ENCODE results near the gene POMT2. TPM values are rescaled to one million over a fixed set of nuclear protein-coding genes. Genes with fewer than 3 reads are reported as not detected.

POMT2 gene
- polyA plus RNA-seq, 1 of the 3 experiments (the other 2 are of a cell fraction), result 19.9 TPM

- peaks cover 2 to 4% of the 10 kb centered on the region in 2 experiments; a peak in 2 of 4 replicates for H3K4me1 ChIP-seq (ENCODE audit: control insufficient read depth in 1 of 2, insufficient read depth in 2 of 2, low read depth in 1 of 2, low read length in 1 of 2)
- no peaks in the 10 kb centered on the region for H3K9me2 ChIP-seq
- no peak overlapping the region for H3K4me2 ChIP-seq
- no peak overlapping the region for H3K4me3 ChIP-seq (ENCODE audit: low read depth in 2 of 2, low read length in 1 of 2)
- TF ChIP-seq EZH2phosphoT487 (IDR thresholded peaks at IDR 0.05; ENCODE audit: borderline replicate concordance, low read depth) (no peak), POLR2AphosphoS5 (IDR thresholded peaks at IDR 0.05; ENCODE audit: low read depth, low read length) (no peak), RAD21 (IDR thresholded peaks at IDR 0.05; ENCODE audit: low read length) (no peak)
- H3K9me3 ChIP-seq, result no peaks in the 10 kb centered on the region
- H3K9ac ChIP-seq, result no peak overlapping the region
- DNase-seq, result no peak
- no peaks in the 10 kb centered on the region for H4K20me1 ChIP-seq (ENCODE audit: insufficient read depth)
- no peaks in the 10 kb centered on the region for H3K27me3 ChIP-seq (ENCODE audit: insufficient read depth)
- 87% methylated on average over 1 of the region's 1 CpG for WGBS (ENCODE audit: low lambda C conversion rate)
- no peaks in the 10 kb centered on the region for H3K36me3 ChIP-seq (replicated peaks in 1 of 2; ENCODE audit: control insufficient read depth in 1 of 2, insufficient read depth in 2 of 2, low read length in 1 of 2)
- no peak overlapping the region for H3K27ac ChIP-seq (ENCODE audit: low read depth in 2 of 2, low read length in 1 of 2)
- H3K79me2 ChIP-seq (ENCODE audit: insufficient read depth), result peaks cover 21% of the 10 kb centered on the region; the same call in 1 of the 2 replicates
- no peaks in the 10 kb centered on the region for H3F3A ChIP-seq (replicated peaks; ENCODE audit: insufficient read depth)
- ChIA-PET POLR2A (no interaction called here), CTCF (interaction anchor here (0.7 kb wide), 1 partner anchor 1392 kb away, joined by 3 read pairs; no protein-coding TSS in a partner anchor)
- H2AFZ ChIP-seq (ENCODE audit: low read depth), result no peak overlapping the region
These were observed 48.6 kb upstream of the POMT2 start for GRCh38 chr14:77369285-77369684.

- Histone ChIP-seq H3F3A (replicated peaks; ENCODE audit: insufficient read depth) (no peaks in the 10 kb centered on the region), H3K4me2 (no peak overlapping the region), H4K20me1 (ENCODE audit: insufficient read depth) (no peaks in the 10 kb centered on the region), H3K4me3 (ENCODE audit: low read depth in 2 of 2, low read length in 1 of 2) (no peak overlapping the region), H3K9me3 (no peaks in the 10 kb centered on the region), H3K4me1 (ENCODE audit: control insufficient read depth in 1 of 2, insufficient read depth in 2 of 2, low read depth in 1 of 2, low read length in 1 of 2) (no peaks in the 10 kb centered on the region), H3K79me2 (ENCODE audit: insufficient read depth) (no peaks in the 10 kb centered on the region), H3K27ac (ENCODE audit: low read depth in 2 of 2, low read length in 1 of 2) (no peak overlapping the region), H3K27me3 (ENCODE audit: insufficient read depth) (no peaks in the 10 kb centered on the region), H3K9me2 (no peaks in the 10 kb centered on the region), H3K9ac (no peak overlapping the region), H3K36me3 (replicated peaks in 1 of 2; ENCODE audit: control insufficient read depth in 1 of 2, insufficient read depth in 2 of 2, low read length in 1 of 2) (no peaks in the 10 kb centered on the region), H2AFZ (ENCODE audit: low read depth) (no peak overlapping the region)
- 91% methylated on average over 3 of the region's 3 CpGs for WGBS (ENCODE audit: low lambda C conversion rate)
- POLR2A ChIA-PET, result no interaction called here
- CTCF ChIA-PET, result no interaction called here
- DNase-seq, result no peak
- TF ChIP-seq FOXJ3 (CRISPR knock-in tag; IDR thresholded peaks at IDR 0.05) (no peak), USF2 (IDR thresholded peaks at IDR 0.05; ENCODE audit: borderline replicate concordance, low read depth, low read length) (no peak), PBX3 (IDR thresholded peaks at IDR 0.05) (no peak), TEAD4 (IDR thresholded peaks at IDR 0.05; ENCODE audit: borderline replicate concordance, insufficient read depth) (no peak), SMC3 (IDR thresholded peaks at IDR 0.05; ENCODE audit: low read depth, low read length) (no peak), POLR2AphosphoS5 (IDR thresholded peaks at IDR 0.05; ENCODE audit: low read depth, low read length) (no peak), ELF1 (IDR thresholded peaks at IDR 0.05) (no peak), MEF2A (IDR thresholded peaks at IDR 0.05; ENCODE audit: borderline replicate concordance, low read depth) (no peak), REST (IDR thresholded peaks at IDR 0.05; ENCODE audit: low read depth, low read length) (no peak), RAD21 (IDR thresholded peaks at IDR 0.05; ENCODE audit: low read length) (no peak), USF1 (IDR thresholded peaks at IDR 0.05; ENCODE audit: borderline replicate concordance, low read depth) (no peak), RCOR1 (IDR thresholded peaks at IDR 0.05; ENCODE audit: low read length) (no peak), TAF1 (IDR thresholded peaks at IDR 0.05; ENCODE audit: borderline replicate concordance, low read depth, low read length) (no peak), FOXM1 (IDR thresholded peaks at IDR 0.05; ENCODE audit: low read depth) (no peak), IRF3 (IDR thresholded peaks at IDR 0.05; ENCODE audit: low read depth, low read length) (no peak), MXI1 (IDR thresholded peaks at IDR 0.05; ENCODE audit: low read depth, low read length) (no peak), NFIC (IDR thresholded peaks at IDR 0.05; ENCODE audit: borderline replicate concordance) (no peak), RFX5 (IDR thresholded peaks at IDR 0.05; ENCODE audit: low read length) (no peak)
These were observed 43.5 kb upstream of the POMT2 start for GRCh38 chr14:77364146-77364545.

All from SK-N-SH (cell line).